ENCODE results near the gene GNPDA2.
A peak's percentile ranks its signal among the peaks of the same experiment; 100 is the strongest.

GNPDA2 gene

DNA sequence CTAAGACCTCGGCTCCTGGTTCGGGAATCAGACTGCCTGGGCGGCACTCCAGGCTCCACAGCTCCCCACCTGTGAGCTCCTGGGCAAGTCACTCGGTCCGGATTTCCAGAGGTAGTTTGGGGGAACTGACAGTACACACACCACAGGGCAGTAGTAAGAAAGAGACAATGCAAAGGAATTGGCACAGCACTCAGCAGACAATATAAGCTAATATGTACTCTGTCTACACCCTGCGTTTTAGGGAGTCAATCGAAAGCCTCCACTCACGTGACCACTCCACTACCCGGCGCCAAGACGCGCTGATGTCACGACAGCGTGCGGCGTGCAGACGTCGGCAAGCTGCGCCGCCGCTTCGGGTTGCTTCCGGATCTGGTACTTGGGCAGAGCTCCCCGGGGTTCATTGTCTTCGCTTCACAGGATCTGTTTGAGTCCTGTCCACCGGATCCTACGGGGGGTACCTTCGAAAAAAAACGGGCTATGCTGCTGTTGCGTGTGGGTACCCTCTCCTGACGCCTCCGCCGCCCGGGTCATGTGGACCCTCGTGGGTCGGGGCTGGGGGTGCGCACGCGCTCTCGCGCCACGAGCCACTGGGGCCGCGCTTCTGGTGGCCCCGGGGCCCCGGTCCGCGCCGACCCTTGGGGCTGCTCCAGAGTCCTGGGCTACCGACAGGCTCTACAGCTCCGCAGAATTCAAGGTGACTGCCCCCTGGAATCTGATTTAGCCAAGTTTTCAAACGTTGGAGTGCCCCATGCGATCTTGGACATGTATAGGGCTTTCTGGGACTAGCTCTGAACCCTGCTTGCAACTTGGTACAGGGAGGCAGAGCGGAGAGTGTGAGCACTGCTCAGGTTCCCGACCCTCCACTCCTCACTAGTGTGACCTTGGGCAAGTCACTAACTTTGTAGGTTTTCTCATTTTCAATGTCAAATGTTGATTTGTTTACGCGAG, 48.0 kb downstream of the GNPDA2 start, which contains the start of gene GUF1:
Gene GUF1 (plus strand): TSS at position 327 of the 948 bp plus-strand sequence. CDS start 203 bp downstream, at position 530.
- DNase-seq: peak; percentile 87

- no peak for DNase-seq
These were observed 51.0 kb downstream of the GNPDA2 start for GRCh38 chr4:44675366-44675765.

DNA sequence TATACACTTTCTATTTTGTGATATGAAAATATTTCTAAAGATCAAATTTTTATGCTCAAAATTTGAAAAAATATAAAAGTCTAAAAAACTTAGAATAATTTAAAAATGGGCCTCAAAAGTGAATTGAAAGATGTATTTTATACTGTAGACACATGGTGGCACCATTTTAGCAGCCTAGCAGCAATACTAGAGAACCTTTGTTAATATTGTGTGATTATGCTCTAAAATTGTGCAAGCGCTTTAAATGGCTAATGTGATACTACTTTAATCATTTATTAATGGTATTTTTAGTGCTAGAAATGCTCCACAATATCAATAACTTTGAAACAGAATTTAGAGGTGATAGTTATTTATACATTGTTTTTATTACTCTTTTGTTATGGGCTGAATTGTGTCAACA, 51.9 kb downstream of the GNPDA2 start:
- DNase-seq: no peak

- DNase-seq: no peak
These were observed 54.7 kb downstream of the GNPDA2 start for GRCh38 chr4:44671636-44672035.

DNA sequence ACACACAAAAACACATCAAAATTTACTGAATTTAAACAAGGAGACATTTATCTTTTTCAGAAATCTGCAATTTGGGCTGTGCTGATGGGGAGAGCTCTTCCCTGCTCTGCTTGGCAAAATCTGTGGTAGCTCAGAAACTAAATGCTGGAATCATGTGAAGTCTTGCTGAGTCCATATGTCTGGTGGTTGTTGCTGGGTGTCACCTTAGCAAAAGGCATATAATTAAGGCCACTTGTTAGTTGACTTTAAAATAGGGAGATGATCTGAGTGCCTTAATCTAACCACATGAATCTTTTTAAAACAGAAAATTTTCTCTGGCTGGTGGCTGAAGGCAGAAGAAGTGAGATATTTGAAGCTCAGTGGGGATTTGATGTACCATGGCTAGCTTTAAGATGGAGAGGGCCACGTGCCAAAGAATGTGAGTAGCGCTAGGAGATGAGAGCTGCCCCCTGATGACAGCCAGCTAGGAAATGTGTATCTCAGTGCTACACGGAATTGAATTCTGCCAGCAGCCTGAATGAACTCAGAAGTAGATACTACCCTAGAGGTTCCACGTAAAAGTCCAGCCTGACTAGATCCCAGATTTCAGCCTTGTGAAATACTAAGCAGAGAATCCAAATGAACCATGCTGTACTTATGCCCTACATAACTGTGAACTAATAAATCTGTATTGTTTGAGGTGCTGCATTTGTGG, 55.7 kb downstream of the GNPDA2 start:
- DNase-seq: no peak

GRCh38 chr4:44668526-44668925, 57.8 kb downstream of the GNPDA2 start:
- DNase-seq: no peak

DNA sequence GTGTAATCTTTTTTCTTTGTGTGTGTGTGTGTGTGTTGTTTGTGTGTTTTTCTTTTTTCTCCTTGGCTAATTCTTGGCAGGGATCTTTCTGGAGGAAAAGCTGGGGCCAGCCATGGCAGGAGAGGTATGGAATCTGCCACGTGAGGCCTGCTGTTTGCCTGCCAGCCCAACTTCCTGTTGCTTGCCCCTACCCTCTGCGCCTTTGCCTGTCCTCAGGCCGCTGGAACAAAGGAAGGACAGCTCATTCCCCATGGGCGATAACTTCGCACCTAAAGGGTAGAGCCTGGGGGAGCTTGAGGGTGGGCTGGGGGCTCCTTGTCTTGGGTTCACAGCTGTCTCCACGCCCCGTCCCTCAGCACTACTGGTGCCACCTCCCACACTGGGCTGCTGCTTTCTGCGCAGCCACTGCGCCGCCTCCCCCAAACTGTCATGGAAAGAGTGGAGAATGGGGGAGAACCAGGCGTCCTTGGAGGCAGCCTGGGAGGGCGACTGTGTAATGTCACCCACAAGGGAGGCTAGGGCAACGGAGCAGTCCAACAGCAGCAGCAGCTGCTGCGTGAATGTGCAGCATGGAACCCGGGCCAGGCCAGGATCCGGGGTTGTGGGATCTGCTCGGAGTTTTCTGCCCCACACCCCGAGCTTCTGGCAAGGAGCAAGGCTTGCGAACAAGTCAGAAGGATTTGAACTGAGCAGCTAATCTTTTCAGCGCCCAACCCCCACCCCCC, 62.7 kb downstream of the GNPDA2 start:
- no peak for DNase-seq

GRCh38 chr4:44662623-44663005, 63.7 kb downstream of the GNPDA2 start:
- DNase-seq: no peak

GRCh38 chr4:44661940-44662622, 64.3 kb downstream of the GNPDA2 start:
- no peak for DNase-seq

DNA sequence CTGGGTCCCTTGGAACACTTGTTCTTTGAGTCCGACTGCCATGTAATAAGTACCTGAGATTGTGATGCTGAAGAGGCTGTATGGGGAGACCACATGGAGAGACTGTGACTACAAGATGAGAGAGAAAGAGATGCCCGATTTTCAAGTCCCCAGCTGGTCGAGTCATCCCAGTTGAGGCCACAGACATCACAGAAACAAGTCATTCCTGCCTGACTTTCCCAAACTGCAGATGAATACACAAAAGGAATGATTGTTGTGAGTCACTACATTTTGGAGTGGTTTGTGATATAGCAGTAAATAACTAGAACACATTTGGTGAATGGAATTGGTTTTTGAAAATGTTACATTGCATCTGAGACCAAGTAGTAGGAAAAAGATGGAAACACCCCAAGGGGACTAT, 66.0 kb downstream of the GNPDA2 start:
- no peak for DNase-seq

GRCh38 chr4:44652002-44652401, 74.4 kb downstream of the GNPDA2 start:
- no peak for DNase-seq
